ENCODE measurements around the gene OR2T35.
"Not testable (repeated sequence)": the region's sequence is repeated elsewhere in the genome, so short reads cannot be mapped to it uniquely, and the experiment has no call there.

- TF ChIP-seq CTCF (IDR thresholded peaks at IDR 0.05; ENCODE audit: insufficient read depth, low read length, poor library complexity, severe bottlenecking); EZH2phosphoT487 (conservative IDR thresholded peaks at IDR 0.05; ENCODE audit: low read length): not testable (repeated sequence)
Observed at GRCh38 chr1:248663453-248664328, 18.6 kb upstream of the OR2T35 start.

Measured in SU-DHL-6 (cell line).